Right lobe of liver (tissue), 6 donors: ENCODE results near the gene SH2D3C. TPM values are rescaled to one million over a fixed set of nuclear protein-coding genes. Genes with fewer than 3 reads are reported as not detected.

Source experiments
- ATAC-seq, 4 donors: fragments of 200-7000 bp; cut with Tn5 transposase; one replicate each; pipeline ENCODE4 v1.9.1; 2020; ENCODE audit warnings: mild to moderate bottlenecking in 4 of 4, moderate library complexity in 4 of 4
- DNase-seq, 3 donors: peaks; one replicate each; pipeline ENCODE4 v3.0.0-alpha.2; 2020
- H3K27ac ChIP-seq, 3 donors: fragments of 200-600 bp; one replicate each; pipeline ENCODE4 v1.8.0; 2022
- H3K27me3 ChIP-seq, 2 donors: fragments of 200-600 bp; one replicate each; pipeline ENCODE4 v1.8.0; 2022
- H3K36me3 ChIP-seq, 4 donors: fragments of 200-600 bp; sonication (generic) in 1 of 4; one replicate each; pipeline versions ENCODE4 v1.5.1 to v1.8.0; 2017 to 2022; ENCODE audit warnings: control low read depth in 1 of 4
- H3K4me1 ChIP-seq, 4 donors: fragments of 200-600 bp; sonication (generic) in 1 of 4; one replicate each; pipeline versions ENCODE4 v1.5.1 to v1.8.0; 2017 to 2022; ENCODE audit warnings: control low read depth in 1 of 4
- H3K4me3 ChIP-seq, 3 donors: fragments of 200-600 bp; one replicate each; pipeline ENCODE4 v1.8.0; 2022
- H3K9me3 ChIP-seq, 4 donors: fragments of 200-600 bp; sonication (generic) in 1 of 4; one replicate each; pipeline versions ENCODE4 v1.5.1 to v1.8.0; 2017 to 2022; ENCODE audit warnings: control low read depth in 1 of 4
- POLR2A ChIP-seq: fragments of 450-650 bp; IDR thresholded peaks from one replicate; pipeline ENCODE4 v1.6.1; 2017; ENCODE audit warnings: antibody characterized with exemption, mild to moderate bottlenecking
- WGBS: methylation state at CpG from one replicate; pipeline ENCODE4 v1.1.6; 2018; ENCODE audit warnings: low coverage, low lambda C conversion rate; ENCODE audit not compliant: insufficient coverage; ENCODE audit errors: missing lambda C conversion rate; 5-methylcytosine and 5-hydroxymethylcytosine counted together
- intact Hi-C, 2 donors: fragments of 100-400 bp; cut with DNase I; formaldehyde crosslinking; loops; one replicate each; pipeline versions ENCODE4 v1.11.2 to v1.14.1; 2022
- long read RNA-seq: library from polyadenylated mRNA; unstranded; transcript quantifications from one replicate; pipeline ENCODE4 v2.0.0, GENCODE V29; 2019
- total RNA-seq, 6 experiments: library from RNA; depleted of rRNA in 2 of 6; stranded (reverse); fragments of >200 nt in 2 of 6; fragmentation: NEBNext Ultra II Directional in 3 of 6; extraction: Animal tissue kit (Norgen Biotek cat#: 25700) in 3 of 6; gene quantifications; one replicate each; pipeline versions ENCODE4 v1.1.0 to v1.2.4, GENCODE V29; 2016 to 2023
- TF ChIP-seq, protein P1 (sequence below), 4 donors: fragments of 200-600 bp in 3 of 4; fragments of 450-650 bp in 1 of 4; IDR thresholded peaks; one replicate each; pipeline versions ENCODE4 v1.5.1 to v1.8.0; 2016 to 2022; ENCODE audit warnings: antibody characterized with exemption in 4 of 4, mild to moderate bottlenecking in 2 of 4
- donor health status: DM: no; HTN: yes; CAD: no.
- donor health status: DM: no; HTN: no; CAD: no.
- donor health status: DM: no; HTN: no; CAD: no.
- donor health status: DM: no; HTN: yes; CAD: no.
- donor health status: DM: no; HTN: yes; CAD: no.

SH2D3C gene
- total RNA-seq, result 1 to 10 TPM; 1.7 to 5.6 (median 2.7) TPM
- long read RNA-seq, result 0 reads

DNA sequence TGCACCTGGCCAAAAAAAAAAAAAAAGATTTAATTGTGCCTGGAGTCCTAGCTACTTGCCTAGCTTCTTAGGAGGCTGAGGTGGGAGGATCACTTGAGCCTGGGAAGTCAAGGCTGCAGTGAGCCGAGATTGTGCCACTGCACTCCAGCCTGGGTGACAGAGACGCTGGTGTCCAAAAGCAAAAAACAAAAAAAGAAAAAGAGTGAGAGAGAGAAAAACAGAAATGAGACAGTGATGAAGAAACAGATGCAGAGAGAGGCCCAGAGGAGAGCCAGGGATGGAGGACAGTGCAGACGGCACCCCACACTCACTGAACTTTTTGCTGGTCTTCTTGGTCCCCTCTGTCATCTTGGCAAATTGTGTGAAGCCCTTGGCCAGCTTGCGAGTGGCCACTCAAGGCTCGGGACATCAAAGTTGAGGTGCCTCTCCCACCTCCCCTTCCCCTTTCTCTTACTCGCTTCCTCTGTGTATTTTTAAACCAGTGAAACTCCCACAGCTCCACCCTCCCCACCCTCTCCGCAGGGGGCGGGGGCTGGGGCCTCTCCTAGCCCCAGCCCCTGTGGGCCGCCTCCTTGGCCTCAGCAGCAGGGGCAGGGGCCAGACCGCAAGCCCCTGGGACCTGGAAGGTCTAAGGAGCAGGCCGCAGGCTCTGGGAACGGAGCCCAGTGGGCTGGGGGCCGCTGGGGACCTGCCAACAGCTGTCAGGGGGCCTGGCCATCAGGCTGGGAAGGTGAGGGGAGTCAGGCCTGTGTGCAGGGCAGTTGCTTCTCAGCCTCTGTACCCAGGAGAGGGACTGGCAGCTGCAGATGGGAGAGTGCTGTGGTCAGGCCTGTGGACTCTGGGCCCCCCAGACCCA is at the start of gene SH2D3C:
TSS of gene SH2D3C (minus strand) at position 387 of the 856 bp plus-strand sequence. CDS start at position 348, 39 bp downstream.
- peak; percentile 13 to 52 (median 32) for ATAC-seq
- intact Hi-C loops, result loop anchor here in 1 of 2 donors (5.0 kb wide), 1 partner anchor 186 kb away; no protein-coding TSS in a partner anchor

DNA sequence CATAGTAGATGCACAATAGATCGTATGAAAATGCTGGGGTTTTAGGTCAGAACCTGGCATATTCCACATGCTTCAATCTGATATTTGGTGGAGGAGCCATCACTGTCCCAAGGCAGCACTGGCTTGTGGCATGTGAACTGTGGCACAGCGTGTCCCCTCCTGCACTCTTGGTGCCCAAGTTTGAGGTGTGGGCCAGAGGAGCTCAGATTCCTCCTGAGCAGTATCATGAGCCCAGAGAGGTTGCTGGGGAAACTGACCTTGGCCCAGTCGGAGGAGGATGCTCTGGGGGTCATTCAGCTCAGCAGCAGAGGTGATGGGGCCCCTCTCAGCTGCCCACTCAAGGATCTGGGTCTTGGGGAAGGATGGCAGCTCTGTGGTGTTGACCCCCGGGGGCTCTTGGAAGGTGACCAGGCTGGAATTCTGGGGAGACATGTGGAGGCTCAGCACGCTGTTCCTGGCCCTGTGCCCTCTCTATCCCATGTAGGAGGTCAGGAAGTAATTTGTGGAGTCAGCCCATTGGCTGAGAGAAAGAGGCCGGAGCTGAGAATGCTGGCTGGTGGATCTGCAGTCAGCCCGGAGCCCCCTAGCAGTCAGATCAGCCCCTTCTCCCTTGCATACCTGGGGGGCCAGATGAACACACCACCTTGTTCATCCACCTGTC is 47.9 kb upstream of the SH2D3C start:
- DNase-seq, result no peak
- Histone ChIP-seq H3K27ac (no peak overlapping the region), H3K36me3 (peaks cover 0 to 5% (median 0%) of the 10 kb centered on the region in 4 donors), H3K27me3 (no peaks in the 10 kb centered on the region), H3K9me3 (no peaks in the 10 kb centered on the region), H3K4me1 (peaks cover 0 to 22% (median 12%) of the 10 kb centered on the region in 4 donors), H3K4me3 (no peak overlapping the region)
- no peak for ATAC-seq
- intact Hi-C loops, result no loop called here
- 25% methylated on average over 1 of the region's 7 CpGs for WGBS
- TF ChIP-seq POLR2A, result no peak
- TF ChIP-seq, protein P1, sequence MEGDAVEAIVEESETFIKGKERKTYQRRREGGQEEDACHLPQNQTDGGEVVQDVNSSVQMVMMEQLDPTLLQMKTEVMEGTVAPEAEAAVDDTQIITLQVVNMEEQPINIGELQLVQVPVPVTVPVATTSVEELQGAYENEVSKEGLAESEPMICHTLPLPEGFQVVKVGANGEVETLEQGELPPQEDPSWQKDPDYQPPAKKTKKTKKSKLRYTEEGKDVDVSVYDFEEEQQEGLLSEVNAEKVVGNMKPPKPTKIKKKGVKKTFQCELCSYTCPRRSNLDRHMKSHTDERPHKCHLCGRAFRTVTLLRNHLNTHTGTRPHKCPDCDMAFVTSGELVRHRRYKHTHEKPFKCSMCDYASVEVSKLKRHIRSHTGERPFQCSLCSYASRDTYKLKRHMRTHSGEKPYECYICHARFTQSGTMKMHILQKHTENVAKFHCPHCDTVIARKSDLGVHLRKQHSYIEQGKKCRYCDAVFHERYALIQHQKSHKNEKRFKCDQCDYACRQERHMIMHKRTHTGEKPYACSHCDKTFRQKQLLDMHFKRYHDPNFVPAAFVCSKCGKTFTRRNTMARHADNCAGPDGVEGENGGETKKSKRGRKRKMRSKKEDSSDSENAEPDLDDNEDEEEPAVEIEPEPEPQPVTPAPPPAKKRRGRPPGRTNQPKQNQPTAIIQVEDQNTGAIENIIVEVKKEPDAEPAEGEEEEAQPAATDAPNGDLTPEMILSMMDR (IDR thresholded peaks at IDR 0.05), result no peak

More for the DNA sequence above, at the start of gene SH2D3C:
- Histone ChIP-seq H3K4me1 (no peaks in the 10 kb centered on the region), H3K9me3 (no peaks in the 10 kb centered on the region), H3K36me3 (no peaks in the 10 kb centered on the region), H3K4me3 (peak within 1 kb of the TSS in 1 of 3 donors; percentile 14), H3K27ac (peak within 1 kb of the TSS; percentile 22 to 58 (median 47)), H3K27me3 (no peaks in the 10 kb centered on the region)
- no peak for TF ChIP-seq POLR2A
- TF ChIP-seq, protein P1 (IDR thresholded peaks at IDR 0.05), result no peak
- 40% methylated on average over 9 of the region's 13 CpGs for WGBS
- DNase-seq, result peak in 1 of 3 donors; percentile 64

- WGBS, result 53% methylated on average over 31 of the region's 42 CpGs
- H3K27ac ChIP-seq, result peak overlapping the region in 1 of 3 donors; percentile 29
- H3K4me1 ChIP-seq, result peaks cover 0 to 22% (median 12%) of the 10 kb centered on the region in 4 donors
- H3K4me3 ChIP-seq, result no peak overlapping the region
- ATAC-seq (peak; percentile 75 to 85 (median 80)), DNase-seq (peak; percentile 85 to 89 (median 86))
- TF ChIP-seq, protein P1 (IDR thresholded peaks at IDR 0.05), result peak; percentile 25 to 57 (median 44)
- TF ChIP-seq POLR2A, result peak; percentile 18
- peaks cover 0 to 5% (median 0%) of the 10 kb centered on the region in 4 donors for H3K36me3 ChIP-seq
- H3K27me3 ChIP-seq, result no peaks in the 10 kb centered on the region
- intact Hi-C loops, result no loop called here
- H3K9me3 ChIP-seq, result no peaks in the 10 kb centered on the region
Observed at GRCh38 chr9:127825319-127826051, 47.0 kb upstream of the SH2D3C start.

GRCh38 chr9:127822108-127822507 is 43.6 kb upstream of the SH2D3C start:
- intact Hi-C loops, result no loop called here
- peaks cover 0 to 11% (median 6%) of the 10 kb centered on the region in 4 donors for H3K4me1 ChIP-seq
- no peaks in the 10 kb centered on the region for H3K9me3 ChIP-seq
- H3K27me3 ChIP-seq, result no peaks in the 10 kb centered on the region
- no peak overlapping the region for H3K4me3 ChIP-seq
- WGBS, result 73% methylated on average over 4 of the region's 4 CpGs
- no peak overlapping the region for H3K27ac ChIP-seq
- DNase-seq (no peak), ATAC-seq (no peak)
- peaks cover 0 to 26% (median 3%) of the 10 kb centered on the region in 4 donors for H3K36me3 ChIP-seq
- no peak for TF ChIP-seq POLR2A
- TF ChIP-seq, protein P1 (IDR thresholded peaks at IDR 0.05), result no peak
